Vagina (tissue), 2 donors: Measurements from ENCODE around the gene PALLD. TPM values are rescaled to one million over a fixed set of nuclear protein-coding genes. Genes with fewer than 3 reads are reported as not detected.

Experiments
- DNase-seq, 2 donors: peaks; one replicate each; pipeline ENCODE4 v3.0.0-alpha.2; 2017; ENCODE audit errors: extremely low spot score in 2 of 2
- H3K27ac ChIP-seq: fragments of 200-600 bp; sonication (generic); one replicate; pipeline ENCODE4 v1.5.1; 2019
- H3K27me3 ChIP-seq: fragments of 200-600 bp; sonication (generic); one replicate; pipeline ENCODE4 v1.5.1; 2019
- H3K36me3 ChIP-seq, 2 donors: fragments of 200-600 bp; sonication (generic); one replicate each; pipeline ENCODE4 v1.5.1; 2017 to 2019
- H3K4me1 ChIP-seq: fragments of 200-600 bp; sonication (generic); one replicate; pipeline ENCODE4 v1.5.1; 2019
- H3K4me3 ChIP-seq, 2 donors: fragments of 200-600 bp; sonication (generic); 1 replicate in 1 of 2; 2 replicates in 1 of 2; pipeline ENCODE4 v1.5.1; 2016 to 2019
- H3K9me3 ChIP-seq: fragments of 200-600 bp; sonication (generic); one replicate; pipeline ENCODE4 v1.5.1; 2019
- CTCF ChIP-seq, 3 experiments: fragments of 450-650 bp in 2 of 3; fragments of 200-600 bp in 1 of 3; sonication (generic) in 1 of 3; IDR thresholded peaks; one replicate each; pipeline ENCODE4 v1.5.1; 2017 to 2019; ENCODE audit warnings: antibody characterized with exemption in 3 of 3, mild to moderate bottlenecking in 2 of 3, moderate library complexity in 2 of 3
- POLR2A ChIP-seq, 2 donors: fragments of 450-650 bp; IDR thresholded peaks; one replicate each; pipeline ENCODE4 v1.6.1; 2017; ENCODE audit warnings: antibody characterized with exemption in 2 of 2, mild to moderate bottlenecking in 2 of 2, moderate library complexity in 2 of 2
- POLR2AphosphoS5 ChIP-seq, 2 donors: sonication (generic); formaldehyde crosslinking; IDR thresholded peaks; one replicate each; pipeline ENCODE4 v1.9.0; 2017; ENCODE audit warnings: antibody characterized with exemption in 2 of 2, mild to moderate bottlenecking in 2 of 2, low read depth in 1 of 2; ENCODE audit not compliant: insufficient read depth in 1 of 2
- intact Hi-C: fragments of 100-400 bp; cut with DNase I; formaldehyde crosslinking; loops from one replicate; pipeline ENCODE4 v1.15.1; 2023
- total RNA-seq: library from RNA; depleted of rRNA; stranded (reverse); fragments of >200 nt; gene quantifications from one replicate; pipeline ENCODE4 v1.2.3, GENCODE V29; 2016

The PALLD gene
- total RNA-seq, 1 donor from 2014 or later: 229 TPM

- H3K27ac ChIP-seq: no peak overlapping the region
- intact Hi-C loops: no loop called here
Measured at GRCh38 chr4:168618577-168619265, 121.9 kb downstream of the PALLD start.

GRCh38 chr4:168619266-168619631 lies 122.4 kb downstream of the PALLD start:
- TF ChIP-seq CTCF (IDR thresholded peaks at IDR 0.05) (no peak), POLR2A (IDR thresholded peaks at IDR 0.05) (no peak), POLR2AphosphoS5 (IDR thresholded peaks at IDR 0.05; ENCODE audit: insufficient read depth in 1 of 2, low read depth in 1 of 2) (no peak)
- no peak for DNase-seq
- H3K36me3 ChIP-seq: no peaks in the 10 kb centered on the region
- H3K9me3 ChIP-seq: no peaks in the 10 kb centered on the region
- intact Hi-C loops: no loop called here
- H3K4me1 ChIP-seq: no peaks in the 10 kb centered on the region
- H3K27me3 ChIP-seq: no peaks in the 10 kb centered on the region
- no peak overlapping the region for H3K27ac ChIP-seq
- no peak overlapping the region for H3K4me3 ChIP-seq

More at GRCh38 chr4:168618577-168619265, 121.9 kb downstream of the PALLD start:
- DNase-seq: no peak
- no peaks in the 10 kb centered on the region for H3K9me3 ChIP-seq
- H3K4me1 ChIP-seq: no peaks in the 10 kb centered on the region
- no peaks in the 10 kb centered on the region for H3K36me3 ChIP-seq
- no peak for TF ChIP-seq CTCF (IDR thresholded peaks at IDR 0.05)
- no peak for TF ChIP-seq POLR2AphosphoS5 (IDR thresholded peaks at IDR 0.05; ENCODE audit: insufficient read depth in 1 of 2, low read depth in 1 of 2)
- no peak for TF ChIP-seq POLR2A (IDR thresholded peaks at IDR 0.05)
- H3K27me3 ChIP-seq: no peaks in the 10 kb centered on the region
- no peak overlapping the region for H3K4me3 ChIP-seq

GRCh38 chr4:168621806-168622589 lies 125.1 kb downstream of the PALLD start:
- Histone ChIP-seq H3K36me3 (no peaks in the 10 kb centered on the region), H3K27ac (no peak overlapping the region), H3K4me1 (no peaks in the 10 kb centered on the region), H3K4me3 (no peak overlapping the region), H3K27me3 (no peaks in the 10 kb centered on the region), H3K9me3 (no peaks in the 10 kb centered on the region)
- TF ChIP-seq CTCF (IDR thresholded peaks at IDR 0.05): no peak
- no peak for TF ChIP-seq POLR2A (IDR thresholded peaks at IDR 0.05)
- no peak for TF ChIP-seq POLR2AphosphoS5 (IDR thresholded peaks at IDR 0.05; ENCODE audit: insufficient read depth in 1 of 2, low read depth in 1 of 2)
- intact Hi-C loops: no loop called here
- DNase-seq: no peak

- no peak overlapping the region for H3K27ac ChIP-seq
- intact Hi-C loops: no loop called here
- no peaks in the 10 kb centered on the region for H3K9me3 ChIP-seq
Measured at GRCh38 chr4:168622600-168622999, 125.7 kb downstream of the PALLD start.

More at GRCh38 chr4:168622600-168622999, 125.7 kb downstream of the PALLD start:
- H3K36me3 ChIP-seq: no peaks in the 10 kb centered on the region
- no peaks in the 10 kb centered on the region for H3K4me1 ChIP-seq
- DNase-seq: no peak
- no peaks in the 10 kb centered on the region for H3K27me3 ChIP-seq
- TF ChIP-seq POLR2AphosphoS5 (IDR thresholded peaks at IDR 0.05; ENCODE audit: insufficient read depth in 1 of 2, low read depth in 1 of 2) (no peak), POLR2A (IDR thresholded peaks at IDR 0.05) (no peak), CTCF (IDR thresholded peaks at IDR 0.05) (no peak)
- H3K4me3 ChIP-seq: no peak overlapping the region
